RWPE1 (cell line): ENCODE results near the gene PPP3CA.

Experiments used
- CTCF ChIA-PET: fragments of 350-600 bp; sonication (Branson Sonifier 250); formaldehyde crosslinking; extraction: SDS; loops from one replicate; lab custom pipeline; 2021; lab: Yijun Ruan, JAX
- POLR2A ChIA-PET: fragments of 400-600 bp; formaldehyde crosslinking; extraction: SDS; loops from one replicate; lab custom pipeline; 2020; ENCODE audit warnings: antibody characterized with exemption; ENCODE audit not compliant: low non-redundant PET; lab: Yijun Ruan, JAX
- DNase-seq: peaks from one replicate; pipeline ENCODE4 v3.0.0; 2012; ENCODE audit warnings: low spot score
- H3K27ac ChIP-seq: fragments of 450-650 bp; 2 replicates; pipeline ENCODE4 v1.5.1; 2017
- CTCF ChIP-seq: fragments of 450-650 bp; conservative IDR thresholded peaks from 2 replicates; pipeline ENCODE4 v1.5.1; 2017; ENCODE audit warnings: low read depth, mild to moderate bottlenecking

The PPP3CA gene

DNA sequence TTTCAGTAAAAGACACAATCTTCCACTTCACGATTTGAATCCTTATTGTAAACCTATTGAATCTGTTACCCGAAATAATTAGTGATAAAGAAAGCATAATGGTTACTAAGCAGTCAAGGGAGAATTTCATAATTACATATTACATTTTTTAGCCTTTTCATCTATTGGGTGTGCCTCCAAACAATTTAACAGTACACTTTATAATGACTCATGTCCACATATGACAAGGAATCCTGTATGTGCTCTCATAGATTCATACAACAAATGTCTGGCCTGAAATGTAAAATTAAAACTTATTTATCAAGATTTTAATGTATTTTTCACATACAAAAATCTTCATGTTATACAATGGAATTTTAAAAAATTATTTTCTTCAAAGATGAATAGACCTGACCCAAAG lies 39.4 kb downstream of the PPP3CA start:
- no peak for TF ChIP-seq CTCF
- POLR2A ChIA-PET, result no interaction called here
- peak; percentile 62 for DNase-seq
- no peak overlapping the region for H3K27ac ChIP-seq
- CTCF ChIA-PET, result interaction anchor here (1.5 kb wide), 1 partner anchor 423 kb away, joined by 3 read pairs; no protein-coding TSS in a partner anchor

GRCh38 chr4:101306764-101307615 lies 40.3 kb downstream of the PPP3CA start:
- no peak for DNase-seq
- POLR2A ChIA-PET, result no interaction called here

GRCh38 chr4:101306225-101306624 lies 41.1 kb downstream of the PPP3CA start:
- no peak for DNase-seq
- POLR2A ChIA-PET, result no interaction called here
- H3K27ac ChIP-seq, result no peak overlapping the region
- TF ChIP-seq CTCF, result no peak
- CTCF ChIA-PET, result interaction anchor here (0.6 kb wide), 1 partner anchor 956 kb away, joined by 4 read pairs; no protein-coding TSS in a partner anchor

More at GRCh38 chr4:101306764-101307615, 40.3 kb downstream of the PPP3CA start:
- TF ChIP-seq CTCF, result no peak
- CTCF ChIA-PET, result interaction anchor here (0.6 kb wide), 1 partner anchor 955 kb away, joined by 4 read pairs; no protein-coding TSS in a partner anchor
- H3K27ac ChIP-seq, result no peak overlapping the region

- no peak for TF ChIP-seq CTCF
- H3K27ac ChIP-seq, result no peak overlapping the region
- POLR2A ChIA-PET, result no interaction called here
- CTCF ChIA-PET, result no interaction called here
- no peak for DNase-seq
These were observed 42.4 kb downstream of the PPP3CA start for GRCh38 chr4:101304916-101305315.

- no peak overlapping the region for H3K27ac ChIP-seq
- no peak for TF ChIP-seq CTCF
- no peak for DNase-seq
- ChIA-PET POLR2A (no interaction called here), CTCF (no interaction called here)
These were observed 47.3 kb downstream of the PPP3CA start for GRCh38 chr4:101299899-101300540.

GRCh38 chr4:101299021-101299420 lies 48.3 kb downstream of the PPP3CA start:
- CTCF ChIA-PET, result no interaction called here
- TF ChIP-seq CTCF, result no peak
- POLR2A ChIA-PET, result no interaction called here
- H3K27ac ChIP-seq, result no peak overlapping the region
- no peak for DNase-seq
